GM13977 (cell line): ENCODE data around the gene PIK3R5.
A peak's percentile ranks its signal among the peaks of the same experiment; 100 is the strongest.
"Not testable (repeated sequence)": the region's sequence is repeated elsewhere in the genome, so short reads cannot be mapped to it uniquely, and the experiment has no call there.

Source experiments
- DNase-seq: peaks from one replicate; pipeline ENCODE4 v3.0.0; 2012; ENCODE audit warnings: low spot score
- CTCF ChIP-seq: IDR thresholded peaks from 2 replicates; pipeline ENCODE4 v1.5.1; 2012; ENCODE audit warnings: mild to moderate bottlenecking, control low read depth; ENCODE audit not compliant: insufficient read depth; ENCODE audit errors: extremely low read depth, missing control alignments
- in situ Hi-C: fragments of 300-500 bp; cut with MboI; formaldehyde crosslinking; loops from one replicate; pipeline ENCODE4 v1.12.0; 2022; ENCODE audit warnings: low sequenced_read_pairs, low pct_unique_long_range_greater_than_20kb, mixed read lengths, inconsistent platforms; ENCODE audit not compliant: unreplicated experiment

The PIK3R5 gene

DNA sequence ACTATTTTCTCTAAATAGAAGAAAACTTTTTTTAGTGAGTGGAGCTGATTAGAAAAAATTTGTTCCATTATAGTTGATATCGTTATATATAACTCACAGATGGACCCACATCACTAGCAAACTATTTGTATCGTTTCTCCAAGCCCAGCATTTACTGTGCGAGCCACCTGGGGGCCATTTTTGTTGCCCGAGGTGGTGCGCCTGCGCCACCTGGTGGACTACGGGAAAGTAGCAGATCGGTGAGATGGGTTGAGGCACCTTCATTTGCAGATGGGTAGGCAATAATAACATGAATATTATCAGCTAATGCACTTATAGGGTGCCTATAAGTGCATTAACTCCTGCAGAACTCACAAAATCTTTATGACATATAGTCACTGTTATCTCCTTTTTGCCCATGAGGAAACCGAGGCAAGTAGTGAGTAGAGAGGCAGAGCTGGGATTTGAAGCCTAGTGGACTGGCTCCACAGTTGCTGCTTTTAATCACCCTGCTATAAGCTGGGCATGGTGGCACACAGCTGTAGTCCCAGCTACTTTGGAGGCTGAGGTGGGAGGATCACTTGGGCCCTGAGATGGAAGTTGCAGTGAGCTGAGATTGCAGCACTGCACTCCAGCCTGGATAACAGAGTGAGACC is 32.6 kb upstream of the PIK3R5 start:
- peak; percentile 98 for TF ChIP-seq CTCF
- in situ Hi-C loops = loop anchor here (10.0 to 25.0 kb wide), 3 partner anchors 243 to 586 kb away; partner anchors contain the start of gene SPDYE4
- DNase-seq = peak; percentile 82

GRCh38 chr17:8995711-8996110 is 30.2 kb upstream of the PIK3R5 start:
- no peak for DNase-seq
- no peak for TF ChIP-seq CTCF
- in situ Hi-C loops = loop anchor here (10.0 to 25.0 kb wide), 3 partner anchors 241 to 583 kb away; partner anchors contain the start of gene SPDYE4

DNA sequence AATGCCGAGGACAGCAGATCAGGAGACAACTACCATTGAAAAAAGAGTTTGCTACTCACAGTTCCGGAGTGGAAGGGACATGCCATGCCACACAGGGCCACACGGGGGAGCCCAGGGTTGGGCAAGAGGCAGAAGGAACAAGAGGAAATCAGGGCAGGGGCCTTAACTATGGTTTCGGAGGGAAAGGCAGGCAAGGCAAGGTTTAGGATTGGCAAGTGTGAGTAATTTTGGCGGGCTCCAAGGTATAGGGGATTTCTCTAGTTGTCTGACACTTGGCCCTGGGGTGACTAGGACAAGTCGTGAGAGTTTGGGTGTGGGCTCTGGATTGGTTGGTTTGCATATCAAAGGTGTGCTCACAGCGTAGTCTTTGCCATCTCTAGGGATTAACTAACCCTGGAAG is 28.8 kb upstream of the PIK3R5 start:
- peak; percentile 49 for DNase-seq
- in situ Hi-C loops = loop anchor here (10.0 to 25.0 kb wide), 3 partner anchors 240 to 582 kb away; partner anchors contain the start of gene SPDYE4
- peak; percentile 86 for TF ChIP-seq CTCF

DNA sequence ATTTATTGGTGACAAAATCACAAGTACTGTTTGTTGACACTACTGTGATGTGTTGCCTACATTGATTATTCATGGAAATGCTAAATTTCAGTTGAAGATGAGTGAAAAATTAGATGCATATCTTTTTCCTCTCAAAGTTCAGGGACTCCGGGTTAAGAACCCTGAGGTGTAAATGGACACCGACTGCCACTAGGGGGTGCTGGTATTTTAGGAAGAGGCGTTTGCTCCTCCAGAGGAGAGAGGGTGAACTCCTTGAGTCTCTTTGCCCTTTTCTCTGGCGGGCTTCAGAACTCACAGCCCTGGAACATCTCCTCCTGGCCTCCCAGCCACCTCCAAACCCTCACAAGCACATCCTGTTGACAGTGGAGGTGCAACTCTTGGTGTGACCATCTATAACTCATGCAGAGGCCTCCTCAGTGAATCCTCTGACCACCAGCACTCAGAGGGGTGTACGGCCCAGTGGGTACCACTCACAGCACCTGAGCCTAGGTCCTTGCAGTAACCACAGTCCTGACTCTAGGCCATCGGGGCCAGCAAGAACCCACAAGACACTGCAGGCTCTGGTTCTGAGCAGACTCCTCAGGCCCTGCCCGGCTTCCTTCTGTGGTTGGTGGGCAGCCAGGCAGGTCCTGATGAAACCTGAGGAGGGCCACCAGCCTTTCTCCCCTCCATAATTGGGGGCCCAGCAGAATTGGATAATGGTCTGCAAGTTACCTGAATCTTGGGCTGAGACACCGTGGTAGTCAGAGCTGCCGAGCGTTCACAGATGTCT is 26.2 kb upstream of the PIK3R5 start:
- in situ Hi-C loops = loop anchor here (10.0 to 25.0 kb wide), 3 partner anchors 237 to 579 kb away; partner anchors contain the start of gene SPDYE4
- peak; percentile 69 for TF ChIP-seq CTCF
- peak; percentile 59 for DNase-seq

GRCh38 chr17:8988263-8988935 is 22.9 kb upstream of the PIK3R5 start:
- DNase-seq = not testable (repeated sequence)
- in situ Hi-C loops = loop anchor here (25.0 kb wide), 2 partner anchors 549 to 576 kb away; no protein-coding TSS in a partner anchor

GRCh38 chr17:8986295-8986694 is 20.8 kb upstream of the PIK3R5 start:
- no peak for DNase-seq
- in situ Hi-C loops = loop anchor here (25.0 kb wide), 2 partner anchors 551 to 574 kb away; no protein-coding TSS in a partner anchor
- TF ChIP-seq CTCF = peak; percentile 22
